ENCODE data around the gene LCE2D.

Gene LCE2D

GRCh38 chr1:152697701-152698600, 34.8 kb downstream of the LCE2D start, which contains the start of gene LCE2A:
TSS of gene LCE2A (plus strand) at chr1:152698345. CDS start at chr1:152698902, 557 bp downstream.
- peak; percentile 36 for DNase-seq

- DNase-seq = no peak
Observed at GRCh38 chr1:152699746-152700145, 36.6 kb downstream of the LCE2D start.

GRCh38 chr1:152707860-152708259, 44.7 kb downstream of the LCE2D start, which contains the start of gene LCE4A:
TSS of gene LCE4A (plus strand) at chr1:152708160. CDS start at chr1:152709076, 916 bp downstream.
- no peak for DNase-seq

All from HCEC 1CT (cell line).